ENCODE data around the gene PARVG.

The PARVG gene

GRCh38 chr22:44200855-44201550 is 20.3 kb downstream of the PARVG start:
- TF ChIP-seq GATA1 (IDR thresholded peaks at IDR 0.05; ENCODE audit: low read depth, low read length) = no peak
- no peak for TF ChIP-seq POLR2A (IDR thresholded peaks at IDR 0.05; ENCODE audit: low read length)
- no peak for DNase-seq

DNA sequence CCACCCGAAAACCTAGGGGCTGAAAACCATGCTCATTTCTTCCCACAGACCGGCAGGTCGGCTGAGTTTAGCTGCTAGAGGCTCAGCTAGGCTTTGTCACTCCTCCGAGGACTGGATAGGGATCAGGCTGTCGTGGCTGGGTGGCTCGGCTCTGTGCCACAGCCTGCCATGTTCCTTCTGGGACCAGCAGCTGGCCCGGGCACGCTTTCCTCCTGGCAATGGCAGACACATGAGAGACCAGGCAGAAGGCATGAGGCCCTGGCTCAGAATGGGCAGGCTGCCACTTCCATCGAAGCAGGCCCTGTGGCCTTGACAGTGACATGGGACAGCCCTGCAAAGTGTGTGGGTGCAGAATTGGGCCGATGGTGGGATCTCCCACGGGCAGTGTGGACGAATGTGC is 20.9 kb downstream of the PARVG start:
- TF ChIP-seq GATA1 (IDR thresholded peaks at IDR 0.05; ENCODE audit: low read depth, low read length) (no peak), POLR2A (IDR thresholded peaks at IDR 0.05; ENCODE audit: low read length) (no peak)
- DNase-seq = no peak

DNA sequence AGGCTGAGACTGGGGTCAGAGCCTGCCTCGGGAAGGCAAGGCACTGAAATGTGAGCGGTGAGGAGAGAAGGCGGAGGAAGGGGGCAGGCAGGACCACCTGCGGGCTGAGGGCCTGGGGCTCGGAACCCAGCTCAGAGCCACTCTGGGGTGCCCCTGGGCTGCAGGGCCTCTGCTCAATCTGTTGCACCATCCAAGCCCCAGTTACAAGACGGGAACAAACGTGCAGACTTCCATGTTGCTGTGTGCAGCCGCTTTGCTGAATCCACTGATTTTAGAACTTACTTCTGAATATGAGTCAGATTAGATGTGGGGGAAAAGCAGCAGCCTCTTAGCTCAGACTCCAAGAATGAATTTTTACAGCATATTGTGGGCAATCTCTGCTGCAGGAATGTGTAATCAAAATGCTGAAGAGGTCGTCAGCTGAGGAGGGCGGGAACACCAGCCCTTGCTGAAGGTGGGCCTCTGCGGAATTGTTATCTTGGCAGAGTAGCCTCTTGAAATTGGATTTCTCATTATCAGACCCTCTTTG is 21.6 kb downstream of the PARVG start:
- TF ChIP-seq POLR2A (IDR thresholded peaks at IDR 0.05; ENCODE audit: low read length) = no peak
- TF ChIP-seq GATA1 (IDR thresholded peaks at IDR 0.05; ENCODE audit: low read depth, low read length) = no peak
- no peak for DNase-seq

DNA sequence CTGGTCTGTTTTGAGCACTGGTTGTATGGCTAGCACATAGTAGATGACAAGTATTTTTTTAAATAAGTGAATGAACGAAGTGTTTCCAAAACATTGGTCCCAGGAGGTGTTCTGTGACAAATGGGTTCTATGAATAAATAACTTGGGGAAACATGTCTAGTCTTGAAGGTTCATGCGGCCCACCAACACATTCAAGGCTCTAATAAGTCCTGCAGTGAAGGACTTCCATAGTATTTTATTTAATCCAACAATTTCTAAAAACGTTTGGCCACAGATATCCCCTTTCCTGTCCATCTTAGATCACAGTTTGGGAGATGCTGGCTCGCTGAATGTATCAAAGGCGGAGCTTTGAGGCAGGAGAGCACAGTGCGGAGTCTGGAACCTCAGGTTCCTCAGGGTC is 22.5 kb downstream of the PARVG start:
- no peak for DNase-seq
- no peak for TF ChIP-seq GATA1 (IDR thresholded peaks at IDR 0.05; ENCODE audit: low read depth, low read length)
- no peak for TF ChIP-seq POLR2A (IDR thresholded peaks at IDR 0.05; ENCODE audit: low read length)

GRCh38 chr22:44204739-44205515 is 24.2 kb downstream of the PARVG start:
- DNase-seq = no peak
- no peak for TF ChIP-seq POLR2A (IDR thresholded peaks at IDR 0.05; ENCODE audit: low read length)
- no peak for TF ChIP-seq GATA1 (IDR thresholded peaks at IDR 0.05; ENCODE audit: low read depth, low read length)

GRCh38 chr22:44205516-44206329 is 25.0 kb downstream of the PARVG start:
- TF ChIP-seq GATA1 (IDR thresholded peaks at IDR 0.05; ENCODE audit: low read depth, low read length) (no peak), POLR2A (IDR thresholded peaks at IDR 0.05; ENCODE audit: low read length) (no peak)
- no peak for DNase-seq

- TF ChIP-seq GATA1 (IDR thresholded peaks at IDR 0.05; ENCODE audit: low read depth, low read length) = no peak
- no peak for TF ChIP-seq POLR2A (IDR thresholded peaks at IDR 0.05; ENCODE audit: low read length)
- DNase-seq = no peak
Observed at GRCh38 chr22:44206330-44206645, 25.6 kb downstream of the PARVG start.

DNA sequence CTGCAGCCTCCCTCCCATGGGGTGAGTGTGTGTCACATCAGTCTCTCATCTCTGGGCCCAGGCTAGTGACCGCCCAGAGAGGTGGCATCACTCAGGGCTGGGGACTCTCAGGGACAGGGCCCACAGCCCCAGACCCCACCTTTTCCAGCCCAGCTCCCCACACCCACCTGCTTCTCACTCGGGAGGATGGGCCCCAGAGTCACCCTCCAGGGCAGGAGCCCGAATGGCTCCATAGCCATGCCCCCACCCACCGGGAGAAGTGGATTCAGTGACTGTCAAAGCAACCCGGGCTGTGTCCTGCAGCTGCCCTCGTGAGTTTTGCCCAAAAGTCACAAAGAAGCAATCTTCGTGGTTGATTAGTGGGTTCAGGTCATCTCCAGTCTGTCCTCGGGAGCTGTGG is 26.0 kb downstream of the PARVG start:
- no peak for TF ChIP-seq GATA1 (IDR thresholded peaks at IDR 0.05; ENCODE audit: low read depth, low read length)
- no peak for TF ChIP-seq POLR2A (IDR thresholded peaks at IDR 0.05; ENCODE audit: low read length)
- no peak for DNase-seq

- no peak for DNase-seq
- no peak for TF ChIP-seq GATA1 (IDR thresholded peaks at IDR 0.05; ENCODE audit: low read depth, low read length)
- TF ChIP-seq POLR2A (IDR thresholded peaks at IDR 0.05; ENCODE audit: low read length) = no peak
Observed at GRCh38 chr22:44207173-44207980, 26.7 kb downstream of the PARVG start.

DNA sequence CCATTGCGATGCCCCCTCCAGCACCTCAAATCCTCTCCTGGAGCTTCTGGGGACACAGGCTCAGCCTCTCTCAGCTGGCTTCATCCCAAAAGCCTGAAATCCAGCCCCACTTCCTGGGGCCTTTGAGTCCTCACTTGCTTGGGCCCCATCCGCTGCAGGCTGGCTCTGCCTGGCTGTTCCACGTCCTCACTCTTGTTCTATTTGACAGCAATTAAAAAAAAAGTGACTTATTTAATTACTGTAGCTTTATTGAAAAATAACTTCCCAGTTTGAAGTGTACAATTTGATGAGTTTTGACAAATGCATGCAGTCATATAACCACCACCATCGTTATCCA is 27.2 kb downstream of the PARVG start:
- TF ChIP-seq GATA1 (IDR thresholded peaks at IDR 0.05; ENCODE audit: low read depth, low read length) = no peak
- TF ChIP-seq POLR2A (IDR thresholded peaks at IDR 0.05; ENCODE audit: low read length) = no peak
- DNase-seq = no peak

- DNase-seq = no peak
- TF ChIP-seq GATA1 (IDR thresholded peaks at IDR 0.05; ENCODE audit: low read depth, low read length) (no peak), POLR2A (IDR thresholded peaks at IDR 0.05; ENCODE audit: low read length) (no peak)
Observed at GRCh38 chr22:44209343-44209742, 28.6 kb downstream of the PARVG start.

DNA sequence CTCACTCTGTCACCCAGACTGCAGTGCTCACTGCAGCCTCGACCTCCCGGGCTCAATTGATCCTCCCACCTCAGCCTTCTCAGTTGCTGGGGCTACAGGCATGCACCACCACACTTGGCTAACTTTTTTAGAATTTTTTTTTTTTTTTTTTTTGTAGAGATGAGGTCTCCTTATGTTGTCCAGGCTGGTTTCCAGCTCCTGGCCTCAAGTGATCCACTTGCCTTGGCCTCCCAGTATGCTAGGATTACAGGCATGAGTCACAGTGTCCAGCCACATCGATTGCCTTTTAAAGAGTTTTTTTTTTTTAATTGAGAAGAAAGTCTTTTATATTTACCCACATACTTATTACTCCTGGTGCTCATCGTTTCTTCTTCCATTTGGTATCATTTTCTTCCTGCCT is 30.0 kb downstream of the PARVG start:
- TF ChIP-seq GATA1 (IDR thresholded peaks at IDR 0.05; ENCODE audit: low read depth, low read length) (no peak), POLR2A (IDR thresholded peaks at IDR 0.05; ENCODE audit: low read length) (no peak)
- DNase-seq = no peak

- DNase-seq = no peak
Observed at GRCh38 chr22:44211256-44211945, 30.7 kb downstream of the PARVG start.

More at GRCh38 chr22:44211256-44211945, 30.7 kb downstream of the PARVG start:
- no peak for TF ChIP-seq GATA1 (IDR thresholded peaks at IDR 0.05; ENCODE audit: low read depth, low read length)
- TF ChIP-seq POLR2A (IDR thresholded peaks at IDR 0.05; ENCODE audit: low read length) = no peak

All from erythroblast (primary cell).